Kasumi-1 (cell line): Measurements from ENCODE around the gene RBM19.

ENCODE experiments used
- DNase-seq, 2 experiments: peaks; one replicate each; lab custom pipeline; 2025; lab: John Stamatoyannopoulos, UW

Gene RBM19

GRCh38 chr12:113958108-113958507, 8.0 kb downstream of the RBM19 start:
- no peak for DNase-seq

GRCh38 chr12:113957627-113958026, 8.5 kb downstream of the RBM19 start:
- DNase-seq, result no peak

- peak; percentile 7 to 29 for DNase-seq
Observed at GRCh38 chr12:113955109-113955970, 10.8 kb downstream of the RBM19 start.

GRCh38 chr12:113954547-113954946, 11.6 kb downstream of the RBM19 start:
- no peak for DNase-seq

GRCh38 chr12:113950873-113951272, 15.3 kb downstream of the RBM19 start:
- no peak for DNase-seq

GRCh38 chr12:113949321-113950305, 16.5 kb downstream of the RBM19 start:
- peak; percentile 54 to 63 for DNase-seq

- no peak for DNase-seq
Observed at GRCh38 chr12:113948151-113948914, 17.8 kb downstream of the RBM19 start.

- DNase-seq, result no peak
Observed at GRCh38 chr12:113946175-113946574, 19.9 kb downstream of the RBM19 start.

GRCh38 chr12:113945174-113946173, 20.7 kb downstream of the RBM19 start:
- no peak for DNase-seq

- DNase-seq, result no peak
Observed at GRCh38 chr12:113942209-113942608, 23.9 kb downstream of the RBM19 start.

GRCh38 chr12:113941208-113941486, 25.0 kb downstream of the RBM19 start:
- no peak for DNase-seq

GRCh38 chr12:113940357-113941207, 25.5 kb downstream of the RBM19 start:
- no peak for DNase-seq

- DNase-seq, result no peak
Observed at GRCh38 chr12:113939867-113940266, 26.3 kb downstream of the RBM19 start.

- no peak for DNase-seq
Observed at GRCh38 chr12:113938471-113938870, 27.7 kb downstream of the RBM19 start.

- no peak for DNase-seq
Observed at GRCh38 chr12:113936460-113936859, 29.7 kb downstream of the RBM19 start.

- DNase-seq, result no peak
Observed at GRCh38 chr12:113935459-113935858, 30.7 kb downstream of the RBM19 start.

- DNase-seq, result no peak
Observed at GRCh38 chr12:113934946-113935345, 31.2 kb downstream of the RBM19 start.

GRCh38 chr12:113934060-113934814, 31.9 kb downstream of the RBM19 start:
- DNase-seq, result no peak

GRCh38 chr12:113933201-113933786, 32.8 kb downstream of the RBM19 start:
- no peak for DNase-seq
